Stimulated activated CD8-positive, alpha-beta memory T cell treated with anti-CD3 and anti-CD28 coated beads, Interleukin-2, amount 100 ng/mL, for 1 hour (primary cell): Measurements from ENCODE around the gene TMPRSS6.

Experiments used
- DNase-seq, 2 donors: peaks; one replicate each; pipeline ENCODE4 v3.0.0-alpha.2; 2020; ENCODE audit warnings: low read depth in 2 of 2

TMPRSS6 gene

DNA sequence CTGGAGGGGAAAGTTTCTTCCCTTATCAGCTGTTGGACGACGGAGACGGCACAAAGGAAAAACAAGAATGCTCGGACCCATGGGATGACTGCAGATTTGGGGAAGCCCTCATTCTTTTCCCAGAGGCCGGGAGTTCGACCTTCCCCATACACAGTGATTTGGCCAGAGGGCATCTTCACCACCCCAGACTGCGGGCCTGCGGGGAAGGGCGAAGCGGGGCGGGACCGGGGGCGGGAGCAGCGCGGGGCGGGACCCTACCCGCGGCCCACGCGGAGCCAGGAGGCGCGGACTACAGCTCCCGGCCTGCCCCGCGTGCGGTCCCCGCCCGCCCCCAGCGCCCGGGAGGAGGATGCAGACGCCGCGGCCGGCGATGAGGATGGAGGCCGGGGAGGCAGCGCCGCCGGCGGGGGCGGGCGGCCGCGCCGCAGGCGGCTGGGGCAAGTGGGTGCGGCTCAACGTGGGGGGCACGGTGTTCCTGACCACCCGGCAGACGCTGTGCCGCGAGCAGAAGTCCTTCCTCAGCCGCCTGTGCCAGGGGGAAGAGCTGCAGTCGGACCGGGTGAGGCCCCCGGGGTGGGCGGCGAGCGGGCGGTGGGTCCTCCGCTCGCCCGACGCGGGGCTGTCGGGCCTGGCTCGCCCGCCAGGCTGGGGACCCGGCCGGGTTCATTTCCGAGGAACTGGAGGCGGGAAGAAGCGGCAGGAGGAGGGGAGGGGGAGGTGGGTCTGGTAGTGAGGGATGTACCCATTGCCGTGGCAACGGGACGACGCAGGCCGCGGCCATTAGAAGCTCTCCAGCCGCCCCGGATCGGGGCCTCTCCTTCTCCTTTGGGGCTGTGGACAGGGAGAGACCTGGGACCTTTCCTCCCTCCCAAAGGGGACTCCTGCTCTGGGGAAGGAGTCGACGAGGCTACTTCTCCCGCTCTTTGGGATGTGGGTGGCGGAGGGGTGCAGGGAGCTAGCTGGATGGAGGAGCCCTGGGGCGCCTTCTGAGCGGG is 57.8 kb downstream of the TMPRSS6 start, which contains the start of gene KCTD17:
Gene KCTD17 (plus strand): TSS at position 352 of the 995 bp plus-strand sequence. CDS start 19 bp downstream, at position 371.
- DNase-seq, result peak; percentile 42 to 59

GRCh38 chr22:37050913-37051312 is 58.6 kb downstream of the TMPRSS6 start:
- DNase-seq, result no peak

DNA sequence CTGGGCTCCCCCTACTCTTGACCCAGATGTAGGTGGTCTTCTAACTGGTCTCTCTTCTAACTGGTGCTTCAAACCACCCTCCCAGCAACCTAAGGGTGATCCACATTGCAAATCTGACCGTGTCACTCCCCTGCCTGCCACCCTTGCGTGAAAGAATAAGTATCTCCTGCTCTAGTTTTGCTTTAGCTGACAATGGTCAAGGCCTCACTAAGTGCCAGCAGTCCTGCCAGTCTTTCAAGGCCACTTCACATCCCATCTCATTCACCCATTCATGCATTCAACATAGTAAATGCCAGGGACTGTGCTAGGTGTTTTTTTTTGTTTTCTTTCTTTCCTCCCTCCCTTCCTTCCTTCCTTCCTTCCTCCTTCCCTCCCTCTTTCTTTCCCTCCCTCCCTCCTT is 60.3 kb downstream of the TMPRSS6 start:
- DNase-seq, result no peak

DNA sequence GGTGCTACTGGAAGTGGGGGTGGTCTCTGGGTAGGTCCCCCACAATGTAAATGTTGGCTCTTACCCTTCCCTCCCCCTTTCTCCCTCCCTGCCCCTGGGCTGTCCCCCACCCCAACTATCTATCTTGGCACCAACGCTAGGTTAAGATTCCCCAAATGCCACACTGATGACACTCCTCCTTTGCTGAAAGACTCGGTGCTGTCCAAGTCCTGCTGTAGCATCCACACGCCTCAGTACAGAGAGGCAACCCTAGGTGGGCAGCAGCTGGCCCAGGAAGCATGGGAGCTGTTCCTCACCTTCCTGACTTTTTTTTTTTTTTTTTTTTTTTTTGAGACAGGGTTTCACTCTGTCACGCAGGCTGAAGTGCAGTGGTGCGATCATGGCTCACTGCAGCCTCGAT is 61.4 kb downstream of the TMPRSS6 start:
- no peak for DNase-seq

DNA sequence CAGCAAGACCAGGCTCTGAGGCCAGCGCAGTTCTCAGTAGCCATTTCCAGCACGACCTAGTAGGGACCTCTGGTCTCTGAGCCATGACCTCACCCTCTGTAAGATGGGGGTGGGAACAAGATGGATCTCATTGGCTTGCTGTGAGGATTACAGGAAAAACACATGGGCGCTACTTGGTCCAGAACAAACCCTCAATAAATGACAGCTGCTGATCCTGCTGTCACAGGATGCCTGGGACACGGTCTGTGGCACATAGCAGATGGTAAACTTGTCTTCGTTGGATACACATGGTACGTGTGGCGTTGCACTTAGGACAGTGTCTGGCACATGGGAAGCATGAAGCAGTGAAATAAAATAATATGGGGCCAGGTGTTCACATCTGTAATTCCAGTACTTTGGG is 62.5 kb downstream of the TMPRSS6 start:
- DNase-seq, result no peak

DNA sequence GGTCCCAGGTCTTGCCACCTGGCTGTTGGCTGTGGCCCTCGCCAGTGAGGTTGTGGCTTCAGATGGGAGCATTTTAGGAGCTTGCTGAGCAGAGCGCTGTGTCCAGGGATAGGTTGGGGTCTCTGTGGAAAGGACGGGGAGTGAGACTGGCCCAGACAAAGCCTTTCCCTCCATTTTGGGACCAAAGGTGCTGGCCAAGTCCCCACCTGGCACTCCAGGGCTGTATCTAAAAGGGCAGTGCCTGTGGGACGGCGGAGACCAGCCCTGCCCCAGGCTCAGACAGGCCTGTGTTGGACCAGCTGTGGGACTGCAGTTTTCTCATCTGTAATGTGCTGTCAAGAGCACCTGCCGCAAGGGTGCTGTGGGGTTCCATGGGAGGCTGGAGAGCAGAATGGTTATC is 62.9 kb downstream of the TMPRSS6 start:
- DNase-seq, result no peak

- DNase-seq, result no peak
Measured at GRCh38 chr22:37045958-37046357, 63.6 kb downstream of the TMPRSS6 start.

DNA sequence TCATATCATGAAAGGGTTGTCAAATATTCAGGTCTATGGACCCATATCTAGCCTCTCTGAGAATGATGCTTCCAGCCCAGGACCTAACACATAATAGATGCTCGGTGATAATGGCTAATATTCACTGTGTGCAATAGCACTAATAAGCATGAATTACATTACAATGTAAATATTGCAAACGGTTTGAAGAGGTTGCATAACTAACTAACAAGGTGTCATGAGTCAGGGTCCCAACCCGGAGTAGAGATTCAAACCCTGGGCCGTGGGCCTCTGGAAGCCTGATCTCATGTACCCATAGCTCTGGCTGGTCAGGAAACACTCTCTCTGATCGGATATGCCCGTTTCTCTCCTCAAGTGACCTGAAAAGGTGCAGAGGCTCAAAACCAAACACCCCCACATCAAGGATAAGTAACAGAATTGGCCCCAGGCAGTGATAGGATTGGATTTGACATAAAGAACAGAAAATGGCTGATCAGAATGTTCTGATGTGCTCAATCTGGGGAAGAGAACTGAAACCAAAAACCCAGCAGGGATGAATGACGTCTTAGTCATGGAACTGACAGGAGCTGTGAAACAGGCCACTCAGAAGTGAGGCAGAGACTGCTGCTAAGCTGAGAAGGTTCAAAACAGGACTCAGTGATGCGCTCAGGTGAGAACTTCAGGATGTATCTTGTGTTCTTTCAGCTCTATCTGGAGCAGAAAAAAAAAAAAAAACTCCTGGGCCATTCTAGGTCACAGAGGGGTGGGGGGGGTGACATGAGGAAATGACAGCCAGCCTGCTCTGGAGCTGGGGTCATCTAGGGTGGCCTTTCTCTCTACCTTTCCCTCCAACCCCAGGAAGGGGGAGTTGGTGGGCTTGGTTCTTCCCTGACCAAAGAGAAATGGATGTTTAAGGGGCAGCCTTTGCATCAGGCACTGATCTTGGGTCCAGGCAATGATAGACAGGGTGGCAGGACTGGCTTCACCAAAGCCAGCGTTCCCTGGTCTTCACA is 64.6 kb downstream of the TMPRSS6 start:
- no peak for DNase-seq

DNA sequence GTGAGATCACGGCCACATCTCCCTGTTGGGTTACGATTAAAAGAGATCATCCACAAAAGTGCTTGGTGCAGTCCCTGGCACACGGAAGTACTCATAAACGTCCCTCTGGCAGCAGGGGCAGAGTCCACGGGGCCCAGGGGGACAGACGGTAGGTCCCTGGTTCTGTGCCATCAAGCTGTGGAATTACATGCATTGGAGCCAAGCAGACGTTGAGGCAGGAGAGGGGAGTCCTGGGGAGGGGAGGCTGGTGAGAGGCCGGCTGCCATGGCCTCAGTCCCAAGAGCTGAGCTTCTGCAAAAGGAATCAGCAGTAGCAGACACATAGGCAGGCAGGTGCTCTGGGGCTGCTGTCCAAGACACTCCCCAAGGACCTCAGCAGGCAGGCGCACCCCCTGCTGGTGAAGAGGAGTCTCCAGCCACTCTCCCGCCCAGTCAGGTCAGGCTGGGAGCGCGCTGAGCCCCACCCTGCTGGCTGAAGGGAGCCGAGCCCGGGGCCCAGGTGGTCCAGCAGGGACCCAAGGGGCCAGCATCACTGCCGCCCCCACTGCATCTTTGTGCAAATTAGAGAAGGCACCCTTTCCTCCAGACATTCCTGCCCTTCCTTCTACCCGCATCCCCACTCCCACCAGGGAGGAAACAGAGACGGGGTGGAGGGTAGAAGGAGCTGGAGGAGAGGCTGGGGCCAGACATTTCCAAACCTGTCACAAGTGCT is 65.5 kb downstream of the TMPRSS6 start:
- no peak for DNase-seq

DNA sequence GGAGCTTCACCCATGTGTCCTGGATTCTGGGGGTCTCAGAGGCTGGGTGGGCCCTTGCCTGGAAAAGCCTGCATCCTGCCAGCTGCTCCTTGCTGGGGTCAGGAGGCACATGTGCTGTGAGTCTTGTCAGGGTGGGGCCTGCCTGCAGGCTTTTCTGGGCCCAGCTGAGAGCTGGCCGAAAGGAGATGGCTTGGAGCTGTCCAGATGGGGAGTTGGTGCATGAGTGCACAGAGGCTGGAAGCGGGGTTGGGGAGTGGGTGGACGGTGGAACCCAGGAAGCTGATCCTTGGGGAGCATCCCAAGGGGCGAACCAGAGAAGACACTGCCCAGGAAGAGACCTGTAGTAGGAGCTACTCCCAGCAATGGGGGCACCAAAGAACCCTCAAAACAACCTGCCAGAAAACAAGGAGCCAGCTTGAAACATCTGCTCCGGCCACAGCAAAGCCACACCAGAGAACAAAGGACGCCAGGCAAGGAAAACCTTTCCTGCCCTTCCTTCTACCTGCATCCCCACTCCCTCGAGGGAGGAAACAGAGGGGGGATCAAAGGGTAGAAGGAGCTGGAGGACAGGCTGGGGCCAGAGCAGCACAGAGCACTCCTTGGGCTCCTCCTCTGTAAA is 66.2 kb downstream of the TMPRSS6 start:
- no peak for DNase-seq

DNA sequence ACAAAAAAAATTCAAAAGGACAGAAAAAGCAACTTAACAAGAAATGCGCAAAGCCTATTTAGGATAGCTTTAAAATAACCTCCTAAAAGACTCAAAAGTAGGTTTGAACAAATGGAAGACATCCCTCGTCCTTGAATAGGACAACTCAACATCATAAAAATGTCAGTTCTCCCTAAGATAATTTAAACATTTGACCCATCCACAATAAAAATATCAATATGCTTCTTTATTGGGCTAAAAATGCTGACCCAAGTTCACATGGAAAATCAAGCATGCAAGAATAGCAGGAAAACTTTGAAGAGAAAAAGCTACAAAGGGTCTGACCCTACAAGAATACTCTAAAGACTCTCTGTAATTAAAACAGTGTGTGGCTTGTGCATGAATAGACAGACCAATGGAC is 70.0 kb downstream of the TMPRSS6 start:
- DNase-seq, result no peak

DNA sequence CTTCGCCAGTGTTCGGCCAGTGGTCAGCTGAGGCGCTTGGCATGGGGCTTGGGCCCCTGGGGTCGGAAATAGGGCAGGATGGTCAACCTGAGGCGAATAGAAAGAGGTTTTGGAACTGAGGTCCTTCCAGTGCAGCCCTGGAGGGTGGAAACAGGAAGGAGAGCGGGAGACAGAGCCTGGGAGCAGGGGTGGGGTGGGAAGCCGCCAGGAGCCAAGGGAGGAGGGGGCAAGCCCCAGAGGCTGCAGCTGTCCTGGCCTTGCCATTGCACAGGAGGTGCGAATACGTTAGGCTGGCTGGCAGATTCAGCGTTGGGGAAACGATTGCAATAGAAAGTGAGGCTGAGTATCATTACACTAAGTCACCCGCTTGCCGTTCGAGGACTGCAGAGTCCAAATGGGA is 71.8 kb downstream of the TMPRSS6 start:
- DNase-seq, result no peak

DNA sequence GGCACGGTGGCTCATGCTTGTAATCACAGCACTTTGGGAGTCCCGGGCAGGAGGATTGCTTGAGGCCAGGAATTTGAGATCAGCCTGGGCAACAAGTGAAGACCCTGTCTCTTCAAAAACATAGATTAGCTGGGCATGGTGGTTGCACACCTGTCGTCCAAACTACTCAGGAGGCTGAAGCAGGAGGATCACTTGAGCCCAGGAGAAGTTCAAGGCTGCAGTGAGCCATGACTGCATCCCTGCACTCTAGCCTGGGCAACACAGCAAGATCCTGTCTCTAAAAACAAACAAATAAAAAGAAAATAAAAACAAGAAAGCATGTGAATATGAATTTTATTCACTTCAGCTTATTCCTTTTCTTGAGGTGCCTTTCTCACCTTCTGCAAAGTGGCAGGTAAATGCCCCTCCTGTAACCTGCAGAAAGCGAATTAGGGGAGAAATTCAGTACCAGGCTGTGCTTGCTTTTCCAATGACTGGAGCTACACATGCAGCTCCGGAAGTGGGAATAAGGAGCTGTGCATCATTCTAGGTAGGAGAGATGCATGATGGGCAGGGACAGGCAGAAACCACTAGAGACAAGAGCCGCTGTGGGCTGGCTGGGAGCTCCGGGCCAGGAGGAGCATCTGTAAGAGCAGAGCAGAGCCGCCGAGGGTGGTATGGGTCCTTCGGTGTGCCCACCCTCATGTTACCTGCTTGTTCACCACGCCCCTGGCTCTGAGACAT is 72.7 kb downstream of the TMPRSS6 start:
- DNase-seq, result no peak

- DNase-seq, result no peak
Measured at GRCh38 chr22:37033605-37034430, 75.7 kb downstream of the TMPRSS6 start.

DNA sequence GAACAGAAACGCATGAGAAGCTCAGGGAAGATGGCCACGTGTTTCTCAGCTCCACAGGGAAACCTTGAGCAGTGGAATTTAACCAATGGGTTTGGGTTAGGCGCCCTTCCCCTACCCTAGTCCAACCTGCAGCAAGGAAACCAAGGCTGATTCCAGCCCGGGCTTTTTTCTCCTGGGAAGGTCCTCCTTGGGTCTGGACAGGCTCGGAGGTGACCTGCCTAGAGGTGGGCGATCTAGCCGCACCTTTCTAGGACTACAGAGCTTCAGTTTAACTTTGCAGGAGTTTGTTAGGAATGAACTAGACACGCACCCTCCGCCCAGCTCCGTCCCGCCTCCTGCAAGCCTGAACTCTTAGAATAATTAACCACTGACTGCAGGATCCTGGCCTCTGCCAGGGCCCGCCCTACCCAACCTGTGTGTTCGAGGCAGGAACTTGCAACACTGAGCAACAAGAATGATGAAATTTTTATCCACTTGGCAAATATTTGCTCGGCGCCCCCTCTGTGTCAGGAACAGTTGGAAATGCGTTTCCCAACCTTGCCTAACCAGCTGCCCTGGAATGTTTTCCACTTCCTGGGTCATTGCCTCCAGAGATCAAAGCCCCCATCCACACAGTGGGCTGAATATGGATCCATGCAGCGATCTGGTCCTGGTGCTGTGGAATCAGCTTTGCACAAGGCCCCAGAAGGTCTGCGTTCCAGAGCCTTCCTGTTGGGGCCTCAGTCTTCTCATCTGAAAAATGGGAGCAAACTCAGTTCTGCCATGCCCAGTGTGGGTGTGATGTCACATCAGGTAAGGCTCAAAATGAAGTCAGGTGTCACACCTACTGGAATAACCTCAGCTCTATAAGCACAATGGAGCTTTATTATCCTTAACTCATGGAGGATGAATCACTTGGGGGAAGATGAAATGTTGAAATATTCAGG is 76.7 kb downstream of the TMPRSS6 start:
- DNase-seq, result no peak

DNA sequence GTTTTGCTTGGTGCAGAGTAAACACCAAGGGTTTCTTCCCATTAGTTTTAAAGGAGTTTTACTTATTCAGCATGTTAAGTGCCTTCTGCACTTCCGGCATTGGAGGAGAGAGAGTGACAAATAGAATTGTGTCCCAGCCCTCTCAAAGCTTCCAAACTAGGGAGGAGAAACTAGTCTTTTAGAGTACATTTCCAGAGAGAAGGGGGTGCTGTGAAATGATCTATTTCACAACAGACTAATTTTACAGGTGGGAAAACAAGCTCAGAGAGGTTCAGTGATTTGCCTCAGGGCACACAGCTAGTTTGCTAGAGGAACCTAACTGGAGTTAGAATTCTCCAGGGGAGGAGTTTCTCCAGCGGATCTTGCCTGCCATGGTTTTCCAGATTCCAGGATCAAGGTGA is 77.4 kb downstream of the TMPRSS6 start:
- DNase-seq, result no peak

DNA sequence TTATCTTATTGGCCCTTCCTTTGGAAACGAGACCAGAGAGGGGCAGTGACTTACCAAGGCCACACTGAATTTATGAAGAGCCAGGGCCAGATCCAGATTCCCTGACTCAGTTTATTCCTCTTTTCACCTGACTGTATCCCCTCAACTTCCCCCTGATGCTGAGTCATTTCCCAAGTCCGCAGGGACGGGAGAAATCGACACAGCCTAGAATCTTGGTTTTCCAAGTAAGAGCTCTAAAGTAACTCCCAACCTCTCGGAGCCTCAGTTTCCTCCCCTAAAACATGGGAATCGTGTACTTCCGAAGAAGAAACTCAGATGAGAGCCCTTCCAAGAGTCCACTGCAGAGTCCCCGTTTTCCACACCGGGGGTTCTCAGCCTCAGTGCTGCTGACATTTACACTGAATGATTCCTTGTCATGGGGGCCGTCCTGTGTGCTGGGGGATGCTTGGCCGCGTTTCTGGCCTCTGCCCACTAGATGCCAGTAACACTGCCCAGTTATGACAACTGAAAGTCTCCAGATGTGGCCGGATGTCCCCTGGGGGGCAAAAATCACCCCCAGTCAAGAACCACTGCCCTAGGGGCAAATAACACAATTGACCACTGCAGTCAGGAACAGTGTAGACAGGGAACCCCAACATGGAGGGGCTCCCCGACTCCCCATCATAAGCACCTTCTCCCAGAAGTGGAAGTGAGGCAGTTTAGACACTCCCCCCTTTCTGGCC is 78.8 kb downstream of the TMPRSS6 start:
- DNase-seq, result no peak
